HG03565 (cell line): ENCODE results near the gene SEZ6.
"Not testable (repeated sequence)": the region's sequence is repeated elsewhere in the genome, so short reads cannot be mapped to it uniquely, and the experiment has no call there.

ENCODE experiments used
- ATAC-seq: cut with Tn5 transposase; IDR thresholded peaks from one replicate; pipeline ENCODE4 v1.9.1; 2021; ENCODE audit warnings: mild to moderate bottlenecking, moderate library complexity; ENCODE audit not compliant: unreplicated experiment

The SEZ6 gene

GRCh38 chr17:28940142-28940541, 65.7 kb downstream of the SEZ6 start:
- no peak for ATAC-seq

GRCh38 chr17:28938552-28938951, 67.3 kb downstream of the SEZ6 start:
- ATAC-seq: no peak

GRCh38 chr17:28937044-28937729, 68.6 kb downstream of the SEZ6 start:
- ATAC-seq: no peak

- ATAC-seq: no peak
Observed at GRCh38 chr17:28935744-28936460, 69.9 kb downstream of the SEZ6 start.

- ATAC-seq: not testable (repeated sequence)
Observed at GRCh38 chr17:28934508-28934907, 71.3 kb downstream of the SEZ6 start.

- ATAC-seq: no peak
Observed at GRCh38 chr17:28929787-28930186, 76.0 kb downstream of the SEZ6 start.

GRCh38 chr17:28928061-28928460, 77.8 kb downstream of the SEZ6 start:
- no peak for ATAC-seq

- no peak for ATAC-seq
Observed at GRCh38 chr17:28926786-28927185, 79.0 kb downstream of the SEZ6 start.

- ATAC-seq: no peak
Observed at GRCh38 chr17:28926366-28926765, 79.5 kb downstream of the SEZ6 start.

GRCh38 chr17:28925912-28926365, 79.9 kb downstream of the SEZ6 start:
- no peak for ATAC-seq

GRCh38 chr17:28920201-28920600, 85.6 kb downstream of the SEZ6 start:
- ATAC-seq: no peak

GRCh38 chr17:28918295-28918694, 87.5 kb downstream of the SEZ6 start:
- ATAC-seq: no peak

GRCh38 chr17:28917465-28917864, 88.4 kb downstream of the SEZ6 start:
- no peak for ATAC-seq

GRCh38 chr17:28917029-28917428, 88.8 kb downstream of the SEZ6 start:
- ATAC-seq: no peak

- no peak for ATAC-seq
Observed at GRCh38 chr17:28916302-28916934, 89.4 kb downstream of the SEZ6 start.

- no peak for ATAC-seq
Observed at GRCh38 chr17:28912938-28913333, 92.9 kb downstream of the SEZ6 start.

- no peak for ATAC-seq
Observed at GRCh38 chr17:28912281-28912937, 93.4 kb downstream of the SEZ6 start.

GRCh38 chr17:28911411-28912045, 94.3 kb downstream of the SEZ6 start:
- ATAC-seq: no peak

GRCh38 chr17:28910534-28910933, 95.3 kb downstream of the SEZ6 start:
- ATAC-seq: no peak

GRCh38 chr17:28908640-28909167, 97.1 kb downstream of the SEZ6 start:
- no peak for ATAC-seq
